AG04449 (cell line): Measurements from ENCODE around the gene ARHGAP32.
"Not testable (repeated sequence)": the region's sequence is repeated elsewhere in the genome, so short reads cannot be mapped to it uniquely, and the experiment has no call there.

ENCODE experiments used
- CTCF ChIA-PET: fragments of 350-600 bp; formaldehyde crosslinking; extraction: SDS; loops from one replicate; lab custom pipeline; 2021; ENCODE audit warnings: antibody characterized with exemption; lab: Yijun Ruan, JAX
- POLR2A ChIA-PET: fragments of 400-600, 350-600 bp; formaldehyde crosslinking; extraction: SDS; loops from one replicate; lab custom pipeline; 2020; ENCODE audit warnings: antibody characterized with exemption, inconsistent platforms; lab: Yijun Ruan, JAX
- DNase-seq: peaks from one replicate; pipeline ENCODE4 v3.0.0-alpha.2; 2010; ENCODE audit warnings: low read depth, low spot score
- H3K4me3 ChIP-seq: 2 replicates; pipeline ENCODE4 v1.5.1; 2011; ENCODE audit warnings: low read depth, mild to moderate bottlenecking, control low read depth, low read length
- TF ChIP-seq, protein P1 (sequence below): IDR thresholded peaks from one replicate; pipeline ENCODE4 v1.5.1; 2011; ENCODE audit warnings: mild to moderate bottlenecking, moderate library complexity, low read length, control low read depth, inconsistent platforms; ENCODE audit not compliant: insufficient read depth; ENCODE audit errors: missing control alignments

Gene ARHGAP32

DNA sequence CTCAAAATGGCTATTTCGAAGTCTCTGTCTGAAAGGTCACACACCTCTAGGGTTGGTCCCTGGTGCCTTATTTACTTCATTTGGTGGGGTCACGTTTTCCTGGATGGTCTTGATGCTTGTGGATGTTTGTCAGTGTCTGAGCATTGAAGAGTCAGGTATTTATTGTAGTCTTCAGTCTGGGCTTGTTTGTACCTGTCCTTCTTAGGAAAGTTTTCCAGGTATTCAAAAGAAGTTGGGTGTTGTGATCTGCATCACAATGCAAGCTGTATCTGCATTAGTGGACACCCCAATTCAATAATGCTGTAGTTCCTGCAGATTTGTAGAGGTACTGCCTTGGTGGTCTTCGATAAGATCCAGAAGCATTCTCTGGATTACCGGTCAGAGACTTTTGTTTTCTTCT is 186.0 kb downstream of the ARHGAP32 start:
- POLR2A ChIA-PET = no interaction called here

DNA sequence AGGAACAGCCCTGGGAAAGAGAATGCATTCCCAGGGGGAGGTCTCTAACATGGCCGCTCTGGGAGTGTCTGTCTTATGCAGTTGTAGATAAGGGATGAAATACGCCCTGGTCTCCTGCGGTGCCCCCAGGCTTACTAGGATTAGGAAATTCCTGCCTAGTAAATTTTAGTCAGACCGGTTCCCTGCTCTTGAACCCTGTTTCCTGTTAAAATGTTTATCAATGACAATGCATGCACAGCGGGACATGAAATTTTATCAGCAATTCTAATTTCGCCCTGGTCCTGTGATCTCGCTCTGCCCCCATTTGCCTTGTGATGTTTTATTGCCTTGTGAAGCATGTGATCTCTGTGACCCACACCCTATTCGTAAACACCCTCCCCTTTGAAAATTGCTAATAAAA is 193.0 kb downstream of the ARHGAP32 start:
- H3K4me3 ChIP-seq, POLR2A ChIA-PET, DNase-seq, CTCF ChIA-PET: not testable (repeated sequence)

More for the DNA sequence above, 186.0 kb downstream of the ARHGAP32 start:
- CTCF ChIA-PET = interaction anchor here (1.5 kb wide), 1 partner anchor 39 kb away, joined by 3 read pairs; no protein-coding TSS in a partner anchor
- DNase-seq = no peak
- TF ChIP-seq, protein P1, sequence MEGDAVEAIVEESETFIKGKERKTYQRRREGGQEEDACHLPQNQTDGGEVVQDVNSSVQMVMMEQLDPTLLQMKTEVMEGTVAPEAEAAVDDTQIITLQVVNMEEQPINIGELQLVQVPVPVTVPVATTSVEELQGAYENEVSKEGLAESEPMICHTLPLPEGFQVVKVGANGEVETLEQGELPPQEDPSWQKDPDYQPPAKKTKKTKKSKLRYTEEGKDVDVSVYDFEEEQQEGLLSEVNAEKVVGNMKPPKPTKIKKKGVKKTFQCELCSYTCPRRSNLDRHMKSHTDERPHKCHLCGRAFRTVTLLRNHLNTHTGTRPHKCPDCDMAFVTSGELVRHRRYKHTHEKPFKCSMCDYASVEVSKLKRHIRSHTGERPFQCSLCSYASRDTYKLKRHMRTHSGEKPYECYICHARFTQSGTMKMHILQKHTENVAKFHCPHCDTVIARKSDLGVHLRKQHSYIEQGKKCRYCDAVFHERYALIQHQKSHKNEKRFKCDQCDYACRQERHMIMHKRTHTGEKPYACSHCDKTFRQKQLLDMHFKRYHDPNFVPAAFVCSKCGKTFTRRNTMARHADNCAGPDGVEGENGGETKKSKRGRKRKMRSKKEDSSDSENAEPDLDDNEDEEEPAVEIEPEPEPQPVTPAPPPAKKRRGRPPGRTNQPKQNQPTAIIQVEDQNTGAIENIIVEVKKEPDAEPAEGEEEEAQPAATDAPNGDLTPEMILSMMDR = no peak
- no peak overlapping the region for H3K4me3 ChIP-seq

DNA sequence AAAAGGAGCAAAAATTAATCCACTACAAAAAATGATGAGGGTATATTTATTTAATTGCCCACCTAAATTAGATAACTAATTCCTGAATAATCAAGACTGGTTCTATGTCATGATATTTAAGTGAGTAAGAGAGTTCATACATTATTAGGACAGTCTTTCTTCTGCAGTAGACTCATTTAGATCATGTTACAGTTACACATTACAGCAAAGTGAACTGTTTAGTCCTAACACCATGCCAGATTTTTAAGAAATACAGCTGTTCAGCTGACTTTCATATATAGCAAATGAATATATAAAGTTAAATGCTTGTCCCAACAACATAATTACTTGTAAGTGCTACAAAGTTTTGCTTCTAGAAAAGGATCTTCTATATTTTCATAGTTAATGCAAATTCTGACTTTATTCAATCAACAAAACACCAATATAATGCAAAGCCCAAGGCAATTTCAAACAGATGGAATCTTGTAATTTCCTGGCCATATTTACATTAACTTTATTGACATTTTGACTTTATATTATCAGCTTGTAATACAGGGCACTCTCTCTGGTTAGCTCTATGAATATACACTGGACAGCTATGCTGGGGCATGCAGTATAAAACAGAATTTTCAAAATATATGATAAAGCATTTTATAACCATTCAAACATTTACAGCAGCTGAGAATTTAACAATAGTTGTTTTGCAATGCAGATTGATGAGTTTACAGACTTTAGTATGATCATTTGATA is 203.7 kb downstream of the ARHGAP32 start:
- no peak overlapping the region for H3K4me3 ChIP-seq
- POLR2A ChIA-PET = no interaction called here
- no peak for DNase-seq
- TF ChIP-seq, protein P1 = no peak
- CTCF ChIA-PET = interaction anchor here (1.2 to 3.4 kb wide), 2 partner anchors 32 to 343 kb away, joined by 3 to 11 read pairs; no protein-coding TSS in a partner anchor

DNA sequence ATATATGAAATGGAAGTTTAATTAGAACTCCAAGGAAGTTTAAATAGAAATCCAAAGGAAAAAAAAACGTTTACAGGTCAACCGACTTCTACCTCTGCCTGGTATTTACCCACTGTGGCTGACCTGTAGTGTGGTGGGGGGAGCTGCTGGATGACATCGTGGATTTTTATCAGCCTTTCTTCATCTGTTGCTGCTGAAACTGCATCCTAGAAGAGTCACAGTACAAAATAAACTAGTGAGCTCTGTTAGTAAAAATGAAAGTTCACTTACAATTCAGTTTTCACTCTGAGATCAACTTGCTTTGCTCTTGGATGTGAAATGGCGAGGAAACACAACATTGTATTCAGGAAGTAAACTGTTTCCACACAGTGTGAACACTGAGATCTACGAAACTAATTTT is 206.2 kb downstream of the ARHGAP32 start:
- CTCF ChIA-PET = interaction anchor here (0.6 kb wide), 1 partner anchor 16 kb away, joined by 3 read pairs; no protein-coding TSS in a partner anchor
- POLR2A ChIA-PET = no interaction called here
- H3K4me3 ChIP-seq = no peak overlapping the region
- TF ChIP-seq, protein P1 = no peak
- DNase-seq = no peak

DNA sequence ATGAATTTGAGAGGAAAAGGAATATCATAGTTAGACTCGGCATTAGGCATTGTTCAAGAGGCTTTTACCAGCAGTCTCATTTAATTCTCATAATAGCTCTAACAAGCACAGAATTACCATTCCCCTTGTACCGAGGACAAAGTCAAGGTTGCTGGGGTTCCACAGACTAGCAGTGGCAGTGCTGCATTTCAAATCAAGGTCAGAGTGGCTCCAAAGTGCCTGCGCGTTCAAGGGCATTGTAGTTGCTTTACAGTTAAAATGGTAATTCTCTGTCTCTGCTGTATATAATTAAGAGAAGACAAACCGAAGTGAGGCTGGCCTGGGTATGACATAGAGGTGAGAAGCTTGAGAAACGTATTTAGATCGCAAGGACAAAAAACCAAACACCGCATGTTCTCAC is 209.1 kb downstream of the ARHGAP32 start:
- POLR2A ChIA-PET = no interaction called here
- CTCF ChIA-PET = interaction anchor here (0.7 kb wide), 1 partner anchor 22 kb away, joined by 3 read pairs; no protein-coding TSS in a partner anchor
- TF ChIP-seq, protein P1 = no peak
- no peak for DNase-seq
- H3K4me3 ChIP-seq = no peak overlapping the region

DNA sequence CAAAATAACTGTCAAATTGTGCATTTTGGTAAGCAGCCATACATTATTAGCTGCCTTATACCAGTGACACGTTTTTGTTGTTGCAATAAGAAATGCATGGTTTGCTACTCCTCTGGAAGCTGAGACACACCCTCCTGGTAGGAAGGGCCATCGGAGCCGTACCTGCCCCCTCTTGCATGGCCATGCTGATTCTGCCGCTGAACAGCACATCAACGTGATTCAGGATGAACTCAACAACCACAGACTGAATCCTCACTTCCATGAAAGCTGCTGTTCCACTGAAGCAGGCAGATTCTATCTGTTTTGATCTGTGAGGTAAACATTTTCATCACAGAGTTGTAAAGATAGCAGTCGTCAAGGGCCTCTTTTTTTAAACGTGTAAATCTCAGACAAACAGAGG is 210.9 kb downstream of the ARHGAP32 start:
- ChIA-PET POLR2A (no interaction called here), CTCF (interaction anchor here (1.0 to 1.5 kb wide), 2 partner anchors 22 to 25 kb away, joined by 3 to 4 read pairs; no protein-coding TSS in a partner anchor)
- TF ChIP-seq, protein P1 = no peak
- no peak for DNase-seq
- no peak overlapping the region for H3K4me3 ChIP-seq
